HEK293 (cell line): ENCODE data around the gene RAB11A.

Experiments
- BCL11A ChIP-seq: fragments of 450-650 bp; formaldehyde crosslinking; IDR thresholded peaks from 2 replicates; pipeline ENCODE4 v1.5.1; 2016; ENCODE audit warnings: low read depth, missing biosample characterization, missing genetic modification characterization
- GLI4 ChIP-seq: fragments of 450-650 bp; formaldehyde crosslinking; IDR thresholded peaks from 2 replicates; pipeline ENCODE4 v1.5.1; 2016; ENCODE audit warnings: missing biosample characterization, missing genetic modification characterization
- KLF10 ChIP-seq: fragments of 450-650 bp; IDR thresholded peaks from 2 replicates; pipeline ENCODE4 v1.5.1; 2018; ENCODE audit warnings: missing biosample characterization, mild to moderate bottlenecking, missing genetic modification characterization
- MZF1 ChIP-seq: fragments of 450-650 bp; formaldehyde crosslinking; IDR thresholded peaks from 2 replicates; pipeline ENCODE4 v1.5.1; 2017; ENCODE audit warnings: missing biosample characterization, missing genetic modification characterization, borderline replicate concordance
- PRDM6 ChIP-seq: fragments of 450-650 bp; formaldehyde crosslinking; IDR thresholded peaks from 2 replicates; pipeline ENCODE4 v1.5.1; 2017; ENCODE audit warnings: missing biosample characterization, missing genetic modification characterization
- REPIN1 ChIP-seq: fragments of 450-650 bp; formaldehyde crosslinking; IDR thresholded peaks from 2 replicates; pipeline ENCODE4 v1.5.1; 2017; ENCODE audit warnings: missing biosample characterization, missing genetic modification characterization, low read depth
- SP2 ChIP-seq: fragments of 450-650 bp; formaldehyde crosslinking; IDR thresholded peaks from 2 replicates; pipeline ENCODE4 v1.5.1; 2016; ENCODE audit warnings: missing biosample characterization, missing genetic modification characterization
- TCF7L2 ChIP-seq: IDR thresholded peaks from 2 replicates; pipeline ENCODE4 v1.6.1; 2011; ENCODE audit warnings: low read depth, mild to moderate bottlenecking, inconsistent platforms, low read length, moderate library complexity, borderline replicate concordance
- TSHZ1 ChIP-seq: fragments of 450-650 bp; formaldehyde crosslinking; IDR thresholded peaks from 2 replicates; pipeline ENCODE4 v1.5.1; 2016; ENCODE audit warnings: missing biosample characterization, missing genetic modification characterization, borderline replicate concordance
- YY1 ChIP-seq: fragments of 450-650 bp; formaldehyde crosslinking; IDR thresholded peaks from 2 replicates; pipeline ENCODE4 v1.5.1; 2018; ENCODE audit warnings: missing biosample characterization, missing genetic modification characterization
- ZBTB8A ChIP-seq: fragments of 450-650 bp; formaldehyde crosslinking; IDR thresholded peaks from 2 replicates; pipeline ENCODE4 v1.5.1; 2016; ENCODE audit warnings: missing biosample characterization, missing genetic modification characterization
- ZNF133 ChIP-seq: fragments of 450-650 bp; formaldehyde crosslinking; IDR thresholded peaks from 2 replicates; pipeline ENCODE4 v1.5.1; 2016; ENCODE audit warnings: missing biosample characterization, missing genetic modification characterization
- ZNF148 ChIP-seq: fragments of 450-650 bp; formaldehyde crosslinking; IDR thresholded peaks from 2 replicates; pipeline ENCODE4 v1.5.0; 2017; ENCODE audit warnings: missing biosample characterization, missing genetic modification characterization, borderline replicate concordance
- ZNF174 ChIP-seq: fragments of 450-650 bp; formaldehyde crosslinking; IDR thresholded peaks from 2 replicates; pipeline ENCODE4 v1.5.0; 2017; ENCODE audit warnings: missing biosample characterization, mild to moderate bottlenecking, missing genetic modification characterization
- ZNF2 ChIP-seq: fragments of 450-650 bp; formaldehyde crosslinking; IDR thresholded peaks from 2 replicates; pipeline ENCODE4 v1.5.1; 2016; ENCODE audit warnings: missing biosample characterization, missing genetic modification characterization
- ZNF211 ChIP-seq: fragments of 450-650 bp; formaldehyde crosslinking; IDR thresholded peaks from 2 replicates; pipeline ENCODE4 v1.5.1; 2016; ENCODE audit warnings: low read depth, missing biosample characterization, missing genetic modification characterization
- ZNF266 ChIP-seq: fragments of 450-650 bp; formaldehyde crosslinking; IDR thresholded peaks from 2 replicates; pipeline ENCODE4 v1.5.1; 2016; ENCODE audit warnings: missing biosample characterization, missing genetic modification characterization, low read depth
- ZNF324 ChIP-seq: fragments of 450-650 bp; formaldehyde crosslinking; IDR thresholded peaks from 2 replicates; pipeline ENCODE4 v1.5.1; 2016; ENCODE audit warnings: missing biosample characterization, missing genetic modification characterization
- ZNF366 ChIP-seq: fragments of 450-650 bp; formaldehyde crosslinking; conservative IDR thresholded peaks from 2 replicates; pipeline ENCODE4 v1.5.1; 2016; ENCODE audit warnings: missing biosample characterization, missing genetic modification characterization
- ZNF404 ChIP-seq: fragments of 450-650 bp; formaldehyde crosslinking; IDR thresholded peaks from 2 replicates; pipeline ENCODE4 v1.5.1; 2017; ENCODE audit warnings: missing biosample characterization, missing genetic modification characterization
- ZNF423 ChIP-seq: fragments of 450-650 bp; formaldehyde crosslinking; IDR thresholded peaks from 2 replicates; pipeline ENCODE4 v1.5.1; 2016; ENCODE audit warnings: missing biosample characterization, missing genetic modification characterization
- ZNF549 ChIP-seq: fragments of 450-650 bp; IDR thresholded peaks from 2 replicates; pipeline ENCODE4 v1.5.1; 2018; ENCODE audit warnings: missing biosample characterization, missing genetic modification characterization, mild to moderate bottlenecking, inconsistent platforms, moderate library complexity
- ZNF555 ChIP-seq: fragments of 450-650 bp; formaldehyde crosslinking; conservative IDR thresholded peaks from 2 replicates; pipeline ENCODE4 v1.5.1; 2017; ENCODE audit warnings: missing biosample characterization, mild to moderate bottlenecking, missing genetic modification characterization, inconsistent platforms
- ZNF560 ChIP-seq: fragments of 450-650 bp; formaldehyde crosslinking; IDR thresholded peaks from 2 replicates; pipeline ENCODE4 v1.5.1; 2017; ENCODE audit warnings: missing biosample characterization, missing genetic modification characterization, borderline replicate concordance
- ZNF571 ChIP-seq: fragments of 450-650 bp; formaldehyde crosslinking; IDR thresholded peaks from 2 replicates; pipeline ENCODE4 v1.5.0; 2017; ENCODE audit warnings: missing biosample characterization, missing genetic modification characterization
- ZNF624 ChIP-seq: fragments of 450-650 bp; formaldehyde crosslinking; IDR thresholded peaks from 2 replicates; pipeline ENCODE4 v1.5.1; 2017; ENCODE audit warnings: missing biosample characterization, missing genetic modification characterization
- ZNF785 ChIP-seq: fragments of 450-650 bp; formaldehyde crosslinking; IDR thresholded peaks from 2 replicates; pipeline ENCODE4 v1.5.1; 2016; ENCODE audit warnings: missing biosample characterization, missing genetic modification characterization
- ZNF830 ChIP-seq: fragments of 450-650 bp; IDR thresholded peaks from 2 replicates; pipeline ENCODE4 v1.5.0; 2018; ENCODE audit warnings: missing biosample characterization, missing genetic modification characterization, low read depth, mild to moderate bottlenecking, moderate library complexity
- TF ChIP-seq, protein P1 (sequence below): fragments of 450-650 bp; formaldehyde crosslinking; IDR thresholded peaks from 2 replicates; pipeline ENCODE4 v1.5.1; 2016; ENCODE audit warnings: missing biosample characterization, missing genetic modification characterization, low read depth
- TF ChIP-seq, protein P2 (sequence below): fragments of 450-650 bp; formaldehyde crosslinking; IDR thresholded peaks from 2 replicates; pipeline ENCODE4 v1.5.1; 2016; ENCODE audit warnings: missing biosample characterization, missing genetic modification characterization

The RAB11A gene

DNA sequence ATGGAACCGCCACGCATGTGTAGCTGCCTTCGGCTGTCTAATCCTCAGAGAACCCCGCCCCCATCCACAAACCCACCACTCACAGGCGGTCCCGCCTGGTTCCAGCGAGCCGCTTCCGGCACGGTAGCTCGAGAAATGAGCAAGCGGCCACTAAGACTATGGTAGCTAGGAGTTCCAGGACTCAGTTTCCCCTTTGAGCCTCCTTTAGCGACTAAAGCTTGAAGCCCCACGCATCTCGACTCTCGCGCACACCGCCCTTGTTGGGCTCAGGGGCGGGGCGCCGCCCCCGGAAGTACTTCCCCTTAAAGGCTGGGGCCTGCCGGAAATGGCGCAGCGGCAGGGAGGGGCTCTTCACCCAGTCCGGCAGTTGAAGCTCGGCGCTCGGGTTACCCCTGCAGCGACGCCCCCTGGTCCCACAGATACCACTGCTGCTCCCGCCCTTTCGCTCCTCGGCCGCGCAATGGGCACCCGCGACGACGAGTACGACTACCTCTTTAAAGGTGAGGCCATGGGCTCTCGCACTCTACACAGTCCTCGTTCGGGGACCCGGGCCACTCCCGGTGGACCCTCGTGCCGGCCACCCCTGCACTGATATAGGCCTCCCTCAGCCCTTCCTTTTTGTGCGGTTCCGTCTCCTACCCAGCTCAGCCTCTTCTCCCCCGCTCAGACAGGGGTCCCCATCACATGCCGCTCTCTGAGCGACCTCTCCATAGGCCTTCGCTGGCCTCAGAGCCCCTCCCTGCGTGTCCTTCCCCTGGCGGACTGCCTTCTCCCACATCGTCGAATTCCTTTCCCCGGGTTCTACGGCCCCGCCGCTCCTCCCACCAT is at the start of gene RAB11A (continued):
- 0 out of 2 replicates have a peak, but pooled peaks have one; percentile 40 for TF ChIP-seq GLI4 (tag by site-specific recombination)
- no peak for TF ChIP-seq ZNF133
- no peak for TF ChIP-seq MZF1 (tag by site-specific recombination)
- TF ChIP-seq ZNF624, result no peak
- TF ChIP-seq ZNF211 (tag by site-specific recombination), result no peak
- peak; percentile 82; the same call in 1 of the 2 replicates for TF ChIP-seq REPIN1 (tag by site-specific recombination)
- no peak for TF ChIP-seq ZNF174 (tag by site-specific recombination)
- no peak for TF ChIP-seq ZNF366
- TF ChIP-seq ZNF324 (tag by site-specific recombination), result peak; percentile 97
- no peak for TF ChIP-seq ZNF560 (tag by site-specific recombination)
- peak; percentile 97 for TF ChIP-seq SP2
- TF ChIP-seq ZNF2 (tag by site-specific recombination), result peak; percentile 93
- peak; percentile 61; the same call in 1 of the 2 replicates for TF ChIP-seq BCL11A (tag by site-specific recombination)
- no peak for TF ChIP-seq ZNF148 (tag by site-specific recombination)
- peak; percentile 32; the same call in 1 of the 2 replicates for TF ChIP-seq YY1
- no peak; the same call in 1 of the 2 replicates for TF ChIP-seq ZNF423 (tag by site-specific recombination)
- no peak for TF ChIP-seq ZNF266
- TF ChIP-seq PRDM6 (tag by site-specific recombination), result no peak
- peak; percentile 85; the same call in 1 of the 2 replicates for TF ChIP-seq ZNF785 (tag by site-specific recombination)
- no peak for TF ChIP-seq ZNF571
- no peak for TF ChIP-seq ZNF404 (tag by site-specific recombination)
- TF ChIP-seq ZNF830, result no peak
- peak; percentile 96 for TF ChIP-seq KLF10 (tag by site-specific recombination)
- TF ChIP-seq, protein P1, sequence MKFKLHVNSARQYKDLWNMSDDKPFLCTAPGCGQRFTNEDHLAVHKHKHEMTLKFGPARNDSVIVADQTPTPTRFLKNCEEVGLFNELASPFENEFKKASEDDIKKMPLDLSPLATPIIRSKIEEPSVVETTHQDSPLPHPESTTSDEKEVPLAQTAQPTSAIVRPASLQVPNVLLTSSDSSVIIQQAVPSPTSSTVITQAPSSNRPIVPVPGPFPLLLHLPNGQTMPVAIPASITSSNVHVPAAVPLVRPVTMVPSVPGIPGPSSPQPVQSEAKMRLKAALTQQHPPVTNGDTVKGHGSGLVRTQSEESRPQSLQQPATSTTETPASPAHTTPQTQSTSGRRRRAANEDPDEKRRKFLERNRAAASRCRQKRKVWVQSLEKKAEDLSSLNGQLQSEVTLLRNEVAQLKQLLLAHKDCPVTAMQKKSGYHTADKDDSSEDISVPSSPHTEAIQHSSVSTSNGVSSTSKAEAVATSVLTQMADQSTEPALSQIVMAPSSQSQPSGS, result no peak
- 0 out of 2 replicates have a peak, but pooled peaks have one; percentile 21 for TF ChIP-seq TSHZ1
- TF ChIP-seq ZNF549, result no peak
- TF ChIP-seq TCF7L2, result no peak
- peak; percentile 92 for TF ChIP-seq ZBTB8A
- TF ChIP-seq, protein P2, sequence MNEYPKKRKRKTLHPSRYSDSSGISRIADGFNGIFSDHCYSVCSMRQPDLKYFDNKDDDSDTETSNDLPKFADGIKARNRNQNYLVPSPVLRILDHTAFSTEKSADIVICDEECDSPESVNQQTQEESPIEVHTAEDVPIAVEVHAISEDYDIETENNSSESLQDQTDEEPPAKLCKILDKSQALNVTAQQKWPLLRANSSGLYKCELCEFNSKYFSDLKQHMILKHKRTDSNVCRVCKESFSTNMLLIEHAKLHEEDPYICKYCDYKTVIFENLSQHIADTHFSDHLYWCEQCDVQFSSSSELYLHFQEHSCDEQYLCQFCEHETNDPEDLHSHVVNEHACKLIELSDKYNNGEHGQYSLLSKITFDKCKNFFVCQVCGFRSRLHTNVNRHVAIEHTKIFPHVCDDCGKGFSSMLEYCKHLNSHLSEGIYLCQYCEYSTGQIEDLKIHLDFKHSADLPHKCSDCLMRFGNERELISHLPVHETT (tag by site-specific recombination), result peak; percentile 93
- TF ChIP-seq ZNF555 (tag by site-specific recombination), result no peak
